Bronchial smooth muscle cell (primary cell): Measurements from ENCODE around the gene ABCA5. TPM values are rescaled to one million over a fixed set of nuclear protein-coding genes. Genes with fewer than 3 reads are reported as not detected.

Experiments
- total RNA-seq: library from RNA; depleted of rRNA; stranded (reverse); fragments of >200 nt; gene quantifications from 2 replicates; pipeline ENCODE4 v1.2.1, GENCODE V29; 2014

ABCA5 gene
- total RNA-seq: 13.6 and 15.4 TPM in 2 replicates

GRCh38 chr17:69327060-69327831 lies at the start of gene ABCA5:
Gene ABCA5 (minus strand): TSS chr17:69327133. CDS start chr17:69314415, 12,718 bp downstream.

GRCh38 chr17:69228576-69228975 lies 98.4 kb downstream of the ABCA5 start, which contains the start of gene ABCA10:
Gene ABCA10 (minus strand): TSS chr17:69228824. CDS start chr17:69225358, 3,466 bp downstream.

Other genes starting within 250 kb of the ABCA5 start
- gene ABCA6, start 185.2 kb downstream of the ABCA5 start, total RNA-seq: 31.7 and 55.2 TPM in 2 replicates
- 5.2 and 5.6 TPM in 2 replicates for gene ABCA10, start 98.3 kb downstream of the ABCA5 start, total RNA-seq
- gene MAP2K6, start 87.6 kb upstream of the ABCA5 start, total RNA-seq: 3.0 and 3.3 TPM in 2 replicates